ENCODE data around the gene GPC3.
"Not testable (repeated sequence)": the region's sequence is repeated elsewhere in the genome, so short reads cannot be mapped to it uniquely, and the experiment has no call there.

The GPC3 gene

DNA sequence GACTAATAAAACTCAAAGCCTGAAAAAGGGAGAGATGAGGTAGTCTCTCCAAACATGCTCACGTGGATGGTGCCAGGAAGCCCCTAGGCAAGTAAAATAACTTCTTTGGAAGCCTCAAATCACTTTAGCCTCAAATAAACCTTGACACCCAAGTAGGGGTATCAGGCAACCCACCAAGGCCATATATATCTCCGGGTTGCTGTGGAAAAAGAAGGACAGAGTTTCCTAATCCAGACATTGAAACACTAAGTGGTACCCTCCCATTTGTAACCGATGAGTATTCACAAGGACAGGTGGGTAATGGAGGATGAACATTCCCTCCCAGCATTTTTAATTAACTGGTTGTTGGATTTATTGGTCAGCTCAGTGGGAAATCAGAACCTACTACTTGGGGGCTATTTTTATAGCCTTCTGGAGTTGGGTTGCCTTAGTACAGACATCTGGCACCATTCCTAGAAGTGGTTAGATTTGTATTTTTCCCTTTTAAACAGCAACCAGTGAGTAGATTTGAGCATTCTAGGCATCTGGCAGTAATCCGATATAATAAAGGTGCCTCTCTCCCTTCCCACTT lies 87.7 kb downstream of the GPC3 start:
- FAIRE-seq (no peak), DNase-seq (ENCODE audit: low spot score) (no peak)

DNA sequence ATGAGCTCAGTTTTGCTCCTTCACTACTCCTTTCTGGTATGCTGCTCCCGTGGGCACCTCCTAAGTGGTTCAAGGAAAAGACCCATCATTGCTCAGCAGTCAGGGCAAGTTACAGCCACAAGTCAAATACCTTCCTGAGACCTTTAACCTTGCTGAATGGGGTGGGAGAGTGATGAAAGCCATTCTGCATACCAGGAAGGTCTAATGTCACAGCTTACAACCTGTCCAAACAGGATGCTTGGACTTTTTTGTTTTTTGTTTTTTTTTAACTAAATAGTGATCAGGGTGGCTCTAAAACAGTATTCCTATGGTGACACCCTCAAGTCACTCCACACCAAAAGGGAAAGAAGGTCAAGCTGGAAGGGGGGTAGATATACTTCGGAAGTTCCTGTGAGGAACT lies 93.1 kb downstream of the GPC3 start:
- DNase-seq (ENCODE audit: low spot score) = no peak

DNA sequence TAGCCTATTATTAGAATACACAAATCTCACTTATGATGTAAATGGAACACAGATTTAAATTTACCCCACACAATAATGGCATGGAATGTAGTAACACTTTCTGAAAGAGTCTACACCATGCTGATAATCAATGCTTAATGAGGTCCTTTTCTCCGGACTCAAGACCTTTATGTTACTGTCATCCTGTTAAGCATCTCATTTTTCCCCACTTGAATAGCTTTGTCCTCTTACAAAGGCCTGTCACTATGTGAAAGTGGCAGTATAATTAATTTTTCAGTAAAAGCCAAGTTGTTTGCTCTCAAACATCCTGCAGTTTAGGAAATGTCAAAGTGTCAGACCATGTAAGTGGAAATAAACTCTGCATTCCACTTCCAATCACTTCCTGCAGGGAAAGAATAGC lies 96.4 kb downstream of the GPC3 start:
- DNase-seq (ENCODE audit: low spot score) = no peak
- no peak for FAIRE-seq

More for the DNA sequence above, 93.1 kb downstream of the GPC3 start:
- no peak for FAIRE-seq

DNA sequence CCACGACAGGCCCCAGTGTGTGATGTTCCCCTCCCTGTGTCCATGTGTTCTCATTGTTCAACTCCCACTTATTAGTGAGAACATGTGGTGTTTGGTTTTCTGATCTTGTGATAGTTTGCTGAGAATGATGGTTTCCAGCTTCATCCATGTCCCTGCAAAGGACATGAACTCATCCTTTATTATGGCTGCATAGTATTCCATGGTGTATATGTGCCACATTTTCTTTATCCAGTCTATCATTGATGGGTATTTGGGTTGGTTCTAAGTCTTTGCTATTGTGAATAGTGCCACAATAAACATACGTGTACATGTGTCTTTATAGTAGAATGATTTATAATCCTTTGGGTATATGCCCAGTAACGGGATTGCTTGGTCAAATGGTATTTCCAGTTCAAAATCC lies 97.3 kb downstream of the GPC3 start:
- not testable (repeated sequence) for DNase-seq (ENCODE audit: low spot score); FAIRE-seq

DNA sequence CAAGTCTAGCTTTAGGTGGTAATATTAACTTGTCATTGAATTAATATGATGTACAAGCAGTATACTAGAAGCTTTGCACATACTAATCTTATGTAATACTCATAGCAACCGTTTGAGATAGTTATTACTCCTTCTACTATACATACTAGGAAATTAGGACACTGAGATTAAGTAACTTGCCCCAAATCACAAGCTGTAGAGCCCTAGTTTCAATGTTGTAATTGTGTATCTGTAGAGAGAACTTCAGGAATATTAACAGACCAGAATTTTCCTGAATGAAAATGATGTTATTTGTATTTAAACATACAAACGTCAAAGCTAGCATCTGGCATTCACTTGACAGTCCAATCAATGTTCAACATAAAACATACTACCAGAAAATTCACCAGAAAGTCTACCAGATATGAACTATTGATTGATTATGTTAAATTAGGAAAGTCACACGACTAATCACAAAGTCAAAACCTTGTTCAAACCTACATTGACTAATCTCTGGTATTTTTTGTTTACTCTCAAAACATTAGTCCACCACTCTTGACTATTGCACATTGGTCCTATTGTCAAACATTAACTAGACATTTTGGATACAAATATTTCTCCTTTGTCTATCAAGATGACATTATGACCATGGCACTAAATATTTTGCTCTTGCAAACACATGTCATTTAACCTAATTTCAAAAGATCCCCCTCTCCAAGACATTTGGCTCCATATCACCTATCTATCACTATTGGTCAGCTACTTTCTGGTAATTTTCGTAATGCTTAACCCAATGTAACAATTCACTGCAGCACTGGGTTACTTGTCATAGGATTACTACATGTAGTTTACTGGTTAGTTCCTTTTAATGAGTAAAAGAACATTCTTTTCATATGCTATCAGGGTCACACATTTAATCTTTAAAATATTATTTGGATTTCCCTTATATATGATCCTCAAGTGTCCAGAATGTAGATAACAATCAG lies 100.7 kb downstream of the GPC3 start:
- no peak for FAIRE-seq

DNA sequence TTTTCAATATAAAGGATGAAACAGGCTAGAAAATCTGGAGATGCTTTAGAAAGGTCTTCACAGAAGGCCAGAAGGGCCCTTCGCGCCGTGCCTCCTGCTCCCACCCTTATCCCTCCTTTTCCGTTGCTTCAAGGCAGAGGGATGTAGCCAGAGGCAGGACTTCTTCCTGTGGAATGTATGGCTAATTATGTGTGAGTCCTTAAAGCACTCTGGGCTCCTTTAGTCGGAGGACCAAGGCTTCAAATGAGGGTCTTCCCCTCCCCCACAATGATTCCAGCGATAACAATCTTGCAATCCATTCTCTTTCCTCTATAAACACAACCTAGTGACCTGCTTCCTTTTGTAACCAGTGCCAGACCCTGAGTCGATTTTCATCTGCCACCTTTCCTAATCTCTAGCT lies 103.5 kb downstream of the GPC3 start:
- FAIRE-seq (no peak), DNase-seq (ENCODE audit: low spot score) (no peak)

More for the DNA sequence above, 100.7 kb downstream of the GPC3 start:
- DNase-seq (ENCODE audit: low spot score) = no peak

DNA sequence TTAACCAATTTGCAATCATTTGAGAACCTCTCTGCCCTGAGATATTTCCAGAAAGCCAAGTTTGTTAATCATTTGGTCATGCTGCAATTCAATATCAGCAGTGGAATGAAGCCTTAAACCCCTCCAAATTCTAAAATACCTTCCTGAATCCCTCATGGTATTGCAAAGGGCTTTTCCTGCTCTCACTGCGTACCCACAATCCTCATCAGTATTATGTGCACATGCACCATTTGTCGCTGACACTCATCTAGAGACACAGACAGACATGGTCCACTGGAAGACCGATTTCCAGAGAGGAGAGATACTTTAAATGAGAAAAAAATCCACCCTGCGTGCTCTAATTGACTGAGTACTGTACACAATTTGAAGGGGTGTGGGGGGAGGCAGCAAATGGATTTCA lies 104.4 kb downstream of the GPC3 start:
- FAIRE-seq (no peak), DNase-seq (ENCODE audit: low spot score) (no peak)

DNA sequence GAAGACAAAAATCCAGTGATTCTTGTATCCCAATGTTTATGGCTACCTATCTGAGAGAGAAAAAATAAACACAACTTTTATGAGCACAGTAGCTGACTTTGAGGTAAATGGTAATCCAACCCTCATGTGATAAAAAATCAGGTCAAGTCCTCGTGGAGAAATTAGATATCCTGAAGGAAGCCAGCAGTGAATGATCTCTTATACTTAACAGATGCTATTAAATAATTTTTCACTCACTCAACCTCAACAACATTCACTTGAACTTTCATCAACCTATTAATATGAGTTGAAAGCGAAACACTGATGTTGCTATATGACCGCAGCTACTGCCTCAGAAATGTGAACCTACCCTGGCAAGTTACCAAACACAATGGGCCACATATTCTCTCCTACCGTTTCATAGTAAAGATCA lies 105.4 kb downstream of the GPC3 start:
- DNase-seq (ENCODE audit: low spot score) (no peak), FAIRE-seq (no peak)

DNA sequence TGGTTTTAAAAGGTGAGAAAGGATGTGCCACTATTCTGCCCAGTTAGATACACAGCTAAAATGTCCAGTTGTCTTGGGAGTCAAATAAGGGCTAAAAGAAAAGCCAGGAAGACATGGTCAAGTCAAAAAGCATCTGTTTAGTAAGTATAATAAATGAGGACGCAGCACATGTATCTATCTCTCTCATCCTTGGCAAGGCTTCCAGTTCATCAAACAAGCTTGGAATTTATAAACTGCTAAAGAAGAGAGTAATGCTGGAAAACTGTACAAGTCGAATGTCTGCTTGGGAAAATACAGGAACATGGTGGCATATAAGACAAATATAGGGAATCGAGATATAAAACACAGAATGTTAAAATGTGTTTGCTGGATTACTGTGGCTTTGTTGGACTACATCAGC lies 106.7 kb downstream of the GPC3 start:
- FAIRE-seq (no peak), DNase-seq (ENCODE audit: low spot score) (no peak)

DNA sequence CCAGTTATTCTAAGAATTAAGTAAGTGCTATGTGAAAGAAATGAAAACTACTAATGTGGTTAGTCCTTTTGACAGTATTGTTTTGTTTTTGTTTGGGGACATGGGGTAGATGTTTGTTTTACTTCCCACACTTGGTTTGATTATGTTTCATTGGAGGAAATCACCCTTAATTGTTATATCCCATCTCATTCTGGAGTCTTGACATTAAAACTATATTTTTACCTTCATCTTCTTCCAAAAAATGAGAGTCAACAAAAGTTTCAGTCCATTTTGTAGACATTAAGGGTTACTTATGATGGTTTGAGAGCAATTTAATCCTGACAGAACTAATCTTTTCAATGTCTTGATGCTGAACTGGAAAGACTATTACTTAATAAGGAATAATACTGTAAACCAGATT lies 108.7 kb downstream of the GPC3 start:
- no peak for FAIRE-seq
- no peak for DNase-seq (ENCODE audit: low spot score)

DNA sequence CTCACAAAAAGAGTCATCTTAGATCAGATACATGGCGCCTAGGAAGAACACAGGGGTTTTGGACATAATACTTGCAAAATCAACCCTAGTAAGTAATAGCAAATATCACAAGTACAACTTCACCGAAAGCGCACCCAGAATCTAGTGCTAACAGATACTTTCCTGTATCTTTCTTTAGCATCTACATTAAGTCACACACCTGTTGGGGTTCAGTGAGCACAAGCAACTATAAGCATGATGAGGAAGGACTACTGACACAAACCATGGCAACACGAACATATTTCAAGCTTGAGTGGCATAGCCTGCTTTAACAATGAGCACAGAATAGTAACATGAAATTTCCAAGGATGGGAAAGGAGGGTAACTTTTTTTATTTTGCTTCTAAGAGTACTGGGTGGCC lies 116.1 kb downstream of the GPC3 start:
- DNase-seq (ENCODE audit: low spot score) (no peak), FAIRE-seq (no peak)

DNA sequence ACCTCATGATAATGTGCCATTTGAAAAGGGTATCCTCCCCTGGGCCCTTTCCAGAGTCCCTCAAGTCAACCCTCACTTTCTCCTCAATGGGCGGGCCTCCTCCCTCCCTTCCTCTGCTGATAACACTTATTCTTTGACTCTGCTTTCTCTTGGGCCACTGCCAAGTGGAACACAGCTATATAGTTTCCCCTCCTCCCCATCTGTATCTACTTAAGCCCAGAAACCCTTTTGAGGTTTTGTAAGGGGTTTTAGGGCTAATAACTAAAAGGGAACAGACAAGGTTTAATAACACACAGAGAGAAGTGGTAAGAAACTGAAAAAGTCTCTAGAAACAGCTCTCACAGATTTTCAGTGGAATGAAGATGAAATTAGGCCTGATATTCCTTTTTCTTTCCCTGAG lies 116.7 kb downstream of the GPC3 start:
- DNase-seq (ENCODE audit: low spot score) (no peak), FAIRE-seq (no peak)

DNA sequence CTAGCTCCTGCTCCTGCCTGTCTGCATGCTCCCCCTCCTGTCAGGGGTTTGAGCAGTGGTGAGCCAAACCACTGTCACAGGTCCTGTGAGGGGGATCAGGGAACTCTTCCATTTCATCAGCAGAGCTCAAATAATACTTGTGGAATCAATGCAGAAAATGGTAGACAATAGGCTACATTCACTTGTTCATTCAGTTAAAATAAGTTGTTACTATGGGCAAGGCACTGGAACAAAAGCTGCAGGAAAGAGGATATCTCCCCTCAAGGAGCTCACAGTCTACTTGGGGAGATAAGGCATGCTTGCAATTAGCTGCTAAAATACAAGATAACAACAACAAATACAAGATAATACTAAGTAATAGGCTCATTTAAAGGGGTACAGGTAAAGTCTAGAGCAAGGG lies 117.1 kb downstream of the GPC3 start:
- DNase-seq (ENCODE audit: low spot score) (no peak), FAIRE-seq (no peak)

DNA sequence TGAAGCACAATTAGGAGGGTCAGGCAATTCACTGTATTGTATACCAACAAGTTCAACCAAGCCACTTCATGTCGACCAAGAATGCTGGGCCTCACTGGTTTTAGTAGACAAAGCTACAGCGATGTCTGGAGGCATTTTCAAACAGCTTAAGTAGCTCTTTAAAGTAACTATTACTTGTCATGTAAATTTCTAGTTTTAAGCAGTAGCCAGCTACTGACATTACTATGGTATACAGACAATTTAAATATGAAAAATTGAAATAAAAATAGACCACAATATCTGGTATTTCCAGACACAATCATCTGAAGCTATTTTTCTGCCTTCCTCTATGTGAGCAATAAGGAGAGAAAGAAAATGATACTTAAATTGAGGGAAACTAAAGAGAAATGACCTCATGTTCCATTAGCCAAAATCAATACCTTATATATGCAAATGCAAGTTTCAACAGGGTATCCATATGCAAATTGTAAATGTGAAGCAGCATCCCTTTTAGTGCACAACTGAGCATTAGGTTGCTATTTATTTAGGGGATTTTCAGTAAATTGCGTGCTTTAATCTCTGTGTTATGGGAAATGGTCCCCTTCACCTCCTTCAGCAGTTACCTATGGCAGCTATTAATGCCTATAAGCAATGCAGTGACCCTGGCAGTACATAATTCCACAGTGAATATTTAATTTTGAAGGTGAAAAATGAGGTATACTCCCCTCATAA lies 119.5 kb downstream of the GPC3 start:
- no peak for DNase-seq (ENCODE audit: low spot score)
- no peak for FAIRE-seq

DNA sequence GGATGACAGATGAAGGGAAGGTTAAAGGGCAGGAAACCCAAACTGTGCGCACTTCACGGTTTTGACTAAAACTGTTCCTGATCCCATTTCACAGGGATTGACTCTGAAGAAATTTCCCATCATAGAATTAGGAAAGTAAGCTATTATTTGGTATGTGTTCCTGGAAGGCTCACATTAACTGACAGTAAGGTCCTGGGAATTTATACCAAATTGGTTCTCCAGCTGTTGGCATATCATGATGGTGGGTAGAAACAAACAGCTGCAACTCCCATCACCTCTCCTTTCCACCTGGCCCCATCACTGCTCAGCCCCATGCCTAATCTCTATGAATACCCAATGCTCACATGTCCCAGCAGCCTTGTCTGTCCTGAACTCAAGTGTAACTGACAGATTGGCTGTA lies 121.2 kb downstream of the GPC3 start:
- DNase-seq (ENCODE audit: low spot score) = no peak
- no peak for FAIRE-seq

DNA sequence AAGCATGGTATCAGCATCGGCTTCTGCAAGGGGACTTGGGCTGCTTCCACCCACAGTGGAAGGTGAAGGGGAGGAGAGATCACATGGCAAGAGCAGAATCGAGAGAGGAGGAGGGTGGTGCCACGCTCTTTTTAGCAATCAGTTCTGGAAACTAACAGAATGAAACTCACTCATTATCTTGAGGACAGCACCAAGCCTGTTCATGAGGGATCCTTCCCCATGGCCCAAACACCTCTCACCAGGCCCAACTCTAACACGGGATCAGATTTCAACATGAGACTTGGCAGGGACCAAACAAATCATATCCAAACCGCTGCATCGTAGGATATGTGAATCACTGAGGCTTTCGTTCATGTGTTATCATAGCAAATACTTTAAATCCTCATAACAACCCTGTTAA lies 125.5 kb downstream of the GPC3 start:
- no peak for FAIRE-seq
- no peak for DNase-seq (ENCODE audit: low spot score)

DNA sequence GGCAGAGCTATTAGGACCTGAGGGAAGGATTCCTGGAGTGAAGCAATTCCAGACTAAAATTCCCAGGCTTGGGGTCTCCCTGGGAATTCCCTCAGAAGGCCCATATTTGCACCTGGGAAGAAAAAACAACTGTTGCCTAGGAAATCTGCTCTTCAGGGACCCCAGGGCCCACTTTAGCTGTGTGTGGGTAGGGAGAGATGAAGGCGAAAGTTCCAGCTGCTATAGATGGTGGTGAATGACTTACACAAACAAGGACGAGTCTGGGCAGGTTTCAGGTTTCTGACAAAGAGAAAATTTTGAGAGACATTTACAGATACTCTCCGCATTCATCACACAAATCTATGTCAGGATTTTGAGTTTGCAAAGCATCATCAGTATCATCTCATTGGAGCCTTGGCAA lies 126.1 kb downstream of the GPC3 start:
- FAIRE-seq (no peak), DNase-seq (ENCODE audit: low spot score) (no peak)

DNA sequence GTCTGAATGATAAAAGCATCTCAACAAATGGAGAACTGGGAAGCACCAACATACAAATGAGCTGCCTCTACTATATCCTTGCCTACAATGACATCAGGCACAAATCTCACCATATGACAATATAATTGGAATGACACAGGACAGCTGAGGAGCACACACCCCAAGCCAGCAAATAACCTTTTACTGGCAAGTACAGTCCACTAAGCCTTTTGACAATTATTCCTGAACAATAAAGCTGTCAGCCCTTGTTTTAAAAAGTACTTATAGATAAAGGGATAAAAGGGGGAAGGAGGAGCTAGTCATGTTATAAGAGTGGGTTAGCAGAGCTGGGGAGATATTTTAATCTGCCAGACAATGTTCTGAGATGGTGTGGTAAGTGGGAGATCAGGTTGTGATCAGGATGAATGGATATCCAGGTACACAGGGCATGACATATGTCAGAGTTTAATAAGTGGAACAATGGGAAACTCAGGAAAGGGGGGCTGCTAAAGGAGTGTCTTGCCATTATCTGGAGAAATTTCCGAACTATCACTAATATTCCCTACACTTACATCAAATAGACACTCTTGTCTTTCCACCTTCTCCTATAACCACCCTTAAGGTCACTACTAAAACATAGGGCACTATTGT lies 127.6 kb downstream of the GPC3 start:
- DNase-seq (ENCODE audit: low spot score) (no peak), FAIRE-seq (no peak)

DNA sequence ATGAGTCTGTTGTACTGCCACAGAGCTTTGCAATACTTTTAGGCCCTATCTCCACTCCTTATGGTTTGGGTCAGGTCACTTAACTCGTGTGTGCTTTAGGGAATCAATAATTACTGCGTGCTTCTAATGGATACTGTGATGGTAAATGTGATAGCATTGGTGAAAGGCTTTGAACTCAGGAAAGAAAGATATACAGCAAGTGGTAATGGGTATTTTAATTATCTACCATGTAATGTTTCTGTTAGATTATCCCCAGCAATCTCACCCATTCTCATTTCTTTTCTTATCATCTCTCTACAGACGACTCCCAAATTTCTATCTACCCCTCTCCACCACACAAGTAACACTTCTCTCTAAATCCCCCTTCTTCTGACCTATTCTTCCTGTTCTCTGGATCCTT lies 128.6 kb downstream of the GPC3 start:
- no peak for FAIRE-seq
- no peak for DNase-seq (ENCODE audit: low spot score)

DNA sequence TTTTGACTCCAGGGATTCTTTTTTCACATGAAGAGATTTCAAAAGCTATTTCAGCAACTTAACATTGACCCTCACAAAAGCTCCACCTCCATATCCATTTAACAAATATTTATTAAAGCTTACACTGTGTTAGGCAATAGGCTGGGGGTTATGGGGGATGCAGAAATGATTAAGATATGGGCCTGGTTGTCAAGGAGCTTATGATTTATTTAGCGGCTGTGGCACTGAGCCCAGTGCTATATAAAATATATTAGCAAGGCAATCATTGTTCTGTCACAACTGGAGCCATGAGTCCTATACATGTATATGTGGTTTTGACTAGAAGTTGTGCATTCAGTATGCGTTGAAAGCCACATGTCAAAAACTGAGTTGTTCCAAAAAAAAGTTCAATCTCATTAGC lies 131.1 kb downstream of the GPC3 start:
- FAIRE-seq (no peak), DNase-seq (ENCODE audit: low spot score) (no peak)

DNA sequence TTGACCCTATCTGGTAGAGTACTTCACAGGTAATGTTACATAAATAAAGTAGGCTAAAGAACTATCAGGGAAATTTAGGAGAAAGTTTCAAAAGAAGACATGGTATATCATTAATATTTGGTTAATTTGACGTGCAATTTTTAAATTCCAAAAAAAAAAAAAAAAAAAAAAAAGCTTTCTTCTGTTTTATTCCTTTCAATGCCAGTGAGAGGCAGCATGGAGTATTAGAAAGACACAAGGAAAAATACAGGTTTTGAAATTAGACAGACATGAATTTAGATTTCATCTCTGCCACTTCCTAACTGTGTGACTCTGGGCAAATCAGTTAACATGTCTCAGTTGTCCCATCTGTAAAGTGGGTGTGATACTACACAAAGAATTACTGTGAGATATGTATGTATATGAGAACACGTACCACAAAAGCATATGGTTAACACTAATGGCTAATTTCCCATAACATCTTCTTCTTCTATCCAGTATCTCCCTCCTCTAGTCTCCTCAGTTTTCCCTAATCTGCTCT lies 132.5 kb downstream of the GPC3 start:
- no peak for FAIRE-seq
- no peak for DNase-seq (ENCODE audit: low spot score)

DNA sequence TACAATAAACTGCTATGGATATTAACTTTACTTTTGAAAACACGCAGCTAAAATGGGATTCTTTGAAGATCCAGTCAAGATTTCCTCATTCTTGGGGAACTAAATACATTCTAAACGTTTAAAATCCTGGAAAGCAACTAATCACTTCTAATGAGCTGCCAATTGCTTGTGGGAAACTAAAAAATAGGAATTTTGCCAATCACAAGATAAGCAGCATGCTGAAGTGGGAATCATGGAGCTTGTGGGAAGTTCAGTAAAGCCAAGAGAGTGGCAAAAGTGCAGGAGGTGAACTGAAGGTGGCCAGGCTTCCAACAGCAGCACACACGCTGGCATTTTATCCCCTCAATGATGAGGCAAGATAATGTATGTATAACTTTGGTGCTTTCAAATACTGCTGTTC lies 133.0 kb downstream of the GPC3 start:
- FAIRE-seq = no peak
- no peak for DNase-seq (ENCODE audit: low spot score)
